ENCODE data around the gene ZBTB21.

- TF ChIP-seq CTCF (IDR thresholded peaks at IDR 0.05) (no peak), EZH2 (IDR thresholded peaks at IDR 0.05) (no peak), EZH2phosphoT487 (IDR thresholded peaks at IDR 0.05) (no peak)
Observed at GRCh38 chr21:42049578-42050430, 39.6 kb upstream of the ZBTB21 start.

Measured in neural progenitor cell (in vitro differentiated cells).